ENCODE measurements around the gene CGB2.
"Not testable (repeated sequence)": the region's sequence is repeated elsewhere in the genome, so short reads cannot be mapped to it uniquely, and the experiment has no call there.

Gene CGB2

DNA sequence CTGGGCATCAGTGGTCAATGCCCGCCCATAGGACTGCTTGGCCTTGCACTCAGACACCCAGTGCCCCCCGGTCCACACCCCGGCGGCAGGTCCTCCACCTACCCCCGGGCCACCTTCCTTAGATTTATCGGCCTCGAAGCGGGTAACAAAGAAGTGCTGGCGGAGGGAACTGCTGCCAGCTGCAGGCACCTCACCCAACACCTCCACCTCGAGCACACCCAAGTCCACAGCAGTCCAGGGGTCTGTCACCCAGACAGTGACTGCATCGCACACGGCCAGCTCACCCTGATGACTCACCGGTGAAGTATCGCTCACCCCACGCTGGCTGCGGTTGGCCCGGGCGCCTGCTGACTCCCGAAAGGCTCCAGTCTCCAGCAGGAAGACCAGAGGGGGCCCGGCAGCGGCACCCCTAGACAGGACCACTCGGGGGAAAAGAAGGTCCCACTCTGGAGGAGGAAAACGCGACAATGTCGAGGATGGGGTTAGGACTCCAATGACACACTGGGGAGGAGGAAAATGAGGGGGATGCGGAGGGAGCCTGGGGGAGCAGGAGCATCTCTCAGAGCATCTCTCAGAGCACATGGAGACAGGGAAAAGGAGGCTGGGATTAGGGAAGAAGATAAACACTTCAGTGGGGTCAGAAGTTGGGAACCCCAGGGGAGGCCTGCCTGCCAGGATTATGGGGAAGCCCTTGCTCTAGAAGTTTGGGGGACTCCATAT, 7.0 kb downstream of the CGB2 start:
- DNase-seq: not testable (repeated sequence)

- not testable (repeated sequence) for DNase-seq
These were observed 8.0 kb downstream of the CGB2 start for GRCh38 chr19:49039736-49040135.

DNA sequence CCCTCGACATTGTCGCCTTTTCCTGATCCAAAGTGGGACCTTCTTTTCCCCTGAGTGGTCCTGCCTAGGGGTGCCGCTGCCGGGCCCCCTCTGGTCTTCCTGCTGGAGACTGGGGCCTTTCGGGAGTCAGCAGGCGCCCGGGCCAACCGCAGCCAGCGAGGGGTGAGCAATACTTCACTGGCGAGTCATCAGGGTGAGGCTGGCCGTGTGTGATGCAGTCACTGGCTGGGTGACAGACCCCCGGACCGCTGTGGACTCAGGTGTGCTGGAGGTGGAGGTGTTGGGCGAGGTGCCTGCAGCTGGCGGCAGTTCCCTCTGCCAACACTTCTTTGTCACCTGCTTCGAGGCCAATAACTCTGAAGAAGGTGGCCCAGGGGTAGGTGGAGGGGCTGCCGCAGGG, 10.5 kb downstream of the CGB2 start:
- no peak for DNase-seq

DNA sequence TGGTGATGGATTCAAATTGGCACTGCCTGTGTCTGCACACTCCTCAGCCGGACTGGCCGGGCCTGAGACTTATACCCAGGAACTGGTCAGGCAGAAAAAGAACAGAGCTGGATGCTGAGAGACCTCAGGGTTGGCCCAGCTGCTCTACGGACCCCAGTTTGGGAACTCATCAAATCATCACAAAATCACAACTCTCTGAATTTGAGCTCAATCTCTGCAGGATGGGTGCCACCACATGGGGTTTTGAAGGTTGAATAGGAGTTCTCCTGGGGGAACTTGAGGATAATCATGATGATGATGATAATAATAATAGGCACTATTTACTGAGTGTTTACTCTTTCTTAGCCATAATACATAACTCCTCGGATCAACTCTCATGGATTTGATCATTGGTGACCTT, 11.0 kb downstream of the CGB2 start:
- DNase-seq: not testable (repeated sequence)

GRCh38 chr19:49043548-49043947, 11.9 kb downstream of the CGB2 start, which contains the start of gene CGB5:
Gene CGB5 (plus strand): TSS chr19:49043848. CDS start chr19:49044210, 362 bp downstream.
- not testable (repeated sequence) for DNase-seq

- not testable (repeated sequence) for DNase-seq
These were observed 17.3 kb downstream of the CGB2 start, which contains the start of gene CGB8 for GRCh38 chr19:49049011-49049410. Gene CGB8 (minus strand): TSS chr19:49049111. CDS start chr19:49048739, 372 bp downstream.

DNA sequence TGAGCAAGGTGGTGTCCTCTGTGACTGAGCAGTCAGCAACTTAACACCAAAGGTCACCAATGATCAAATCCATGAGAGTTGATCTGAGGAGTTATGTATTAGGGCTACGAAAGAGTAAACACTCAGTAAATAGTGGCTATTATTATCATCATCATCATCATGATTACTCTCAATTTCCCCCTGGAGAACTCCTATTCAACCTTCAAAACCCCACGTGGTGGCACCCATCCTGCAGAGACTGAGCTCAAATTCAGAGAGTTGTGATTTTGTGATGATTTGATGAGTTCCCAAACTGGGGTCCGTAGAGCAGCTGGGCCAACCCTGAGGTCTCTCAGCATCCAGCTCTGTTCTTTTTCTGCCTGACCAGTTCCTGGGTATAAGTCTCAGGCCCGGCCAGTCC, 18.1 kb downstream of the CGB2 start:
- DNase-seq: not testable (repeated sequence)

DNA sequence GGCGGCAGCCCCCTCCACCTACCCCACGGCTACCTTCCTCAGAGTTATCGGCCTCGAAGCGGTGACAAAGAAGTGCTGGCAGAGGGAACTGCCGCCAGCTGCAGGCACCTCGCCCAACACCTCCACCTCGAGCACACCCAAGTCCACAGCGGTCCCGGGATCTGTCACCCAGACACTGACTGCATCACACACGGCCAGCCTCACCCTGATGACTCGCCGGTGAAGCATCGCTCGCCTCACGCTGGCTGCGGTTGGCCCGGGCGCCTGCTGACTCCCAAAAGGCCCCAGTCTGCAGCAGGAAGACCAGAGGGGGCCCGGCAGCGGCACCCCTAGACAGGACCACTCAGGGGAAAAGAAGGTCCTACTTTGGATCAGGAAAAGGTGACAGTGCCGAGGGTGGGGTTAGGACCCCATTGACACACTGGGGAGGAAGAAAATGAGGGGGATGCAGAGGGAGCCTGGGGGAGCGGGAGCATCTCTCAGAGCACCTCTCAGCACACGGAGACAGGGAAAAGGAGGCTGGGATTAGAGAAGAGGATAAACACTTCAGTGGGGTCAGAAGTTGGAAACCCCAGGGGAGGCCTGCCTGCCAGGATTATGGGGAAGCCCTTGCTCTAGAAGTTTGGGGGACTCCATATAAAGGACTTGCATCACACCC, 18.8 kb downstream of the CGB2 start:
- peak; percentile 71 for DNase-seq

DNA sequence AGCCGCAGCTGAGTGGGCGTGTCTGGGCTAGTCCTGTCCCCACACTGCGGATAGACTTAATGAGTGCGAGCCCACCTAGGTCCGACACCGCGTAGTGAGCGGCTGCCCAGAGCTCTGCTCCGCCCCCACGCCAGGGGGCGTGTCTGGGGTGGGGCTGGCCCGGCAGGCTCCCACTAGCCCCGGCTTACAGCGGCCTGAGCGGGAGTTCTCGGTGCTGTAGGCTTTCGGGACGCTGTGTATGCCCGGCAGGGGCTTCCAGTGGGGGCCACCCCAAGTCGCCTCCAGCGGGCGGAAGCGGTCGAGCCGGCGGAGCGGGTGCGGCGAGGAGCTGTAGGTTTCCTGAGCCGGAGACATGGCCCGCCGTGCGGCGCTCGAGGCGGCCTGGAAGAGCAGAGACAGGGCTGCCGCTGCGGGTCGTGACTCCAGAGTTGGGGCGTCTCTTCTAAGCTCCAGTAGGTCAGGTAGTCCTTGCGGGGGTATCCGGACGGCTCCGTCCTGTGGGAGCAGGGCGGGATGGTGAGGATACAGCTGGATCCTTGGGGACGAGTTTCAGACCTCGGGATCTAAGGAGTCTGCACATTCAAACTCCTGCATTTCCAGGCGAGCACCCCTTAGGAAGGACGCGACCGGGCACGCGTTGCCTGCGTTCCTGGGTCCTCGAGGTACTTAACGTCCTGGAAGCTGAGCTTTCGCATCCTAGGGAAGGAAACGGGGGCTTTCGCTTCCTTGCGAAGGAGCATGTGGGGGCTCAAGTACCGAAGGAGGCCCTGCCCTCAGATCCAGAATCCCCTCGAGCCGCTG, 24.6 kb downstream of the CGB2 start:
- DNase-seq: peak; percentile 86

- not testable (repeated sequence) for DNase-seq
These were observed 25.4 kb downstream of the CGB2 start for GRCh38 chr19:49056902-49057596.

GRCh38 chr19:49057636-49058234, 26.0 kb downstream of the CGB2 start, which contains the start of gene CGB7:
Gene CGB7 (minus strand): TSS chr19:49057749. CDS start chr19:49055375, 2,374 bp downstream.
- DNase-seq: no peak

GRCh38 chr19:49058562-49058961, 26.9 kb downstream of the CGB2 start:
- peak; percentile 36 for DNase-seq

DNA sequence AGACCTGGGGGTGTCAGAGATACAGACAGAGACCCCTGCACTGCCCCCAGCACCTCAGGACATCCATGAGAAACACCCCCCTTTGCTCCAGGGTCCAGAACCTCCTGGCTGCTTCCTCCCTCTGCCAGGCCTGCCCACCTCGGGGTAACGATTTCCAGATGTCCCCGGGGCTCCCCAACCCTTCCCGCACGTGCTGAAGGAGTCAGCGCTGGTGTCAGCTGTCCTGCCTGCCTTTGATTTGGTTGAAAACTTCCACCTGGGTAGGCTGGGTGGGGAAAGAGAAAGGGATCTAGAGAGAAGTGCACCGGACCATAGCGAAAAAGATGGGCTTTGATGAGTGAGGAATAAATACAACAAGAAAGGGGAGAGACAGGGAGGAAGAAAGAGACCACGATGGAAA, 27.4 kb downstream of the CGB2 start:
- DNase-seq: no peak

GRCh38 chr19:49061000-49061399, 29.3 kb downstream of the CGB2 start:
- DNase-seq: peak; percentile 2

GRCh38 chr19:49061445-49061844, 29.8 kb downstream of the CGB2 start:
- DNase-seq: peak; percentile 6

- peak; percentile 20 for DNase-seq
These were observed 32.4 kb downstream of the CGB2 start for GRCh38 chr19:49064029-49064629.

DNA sequence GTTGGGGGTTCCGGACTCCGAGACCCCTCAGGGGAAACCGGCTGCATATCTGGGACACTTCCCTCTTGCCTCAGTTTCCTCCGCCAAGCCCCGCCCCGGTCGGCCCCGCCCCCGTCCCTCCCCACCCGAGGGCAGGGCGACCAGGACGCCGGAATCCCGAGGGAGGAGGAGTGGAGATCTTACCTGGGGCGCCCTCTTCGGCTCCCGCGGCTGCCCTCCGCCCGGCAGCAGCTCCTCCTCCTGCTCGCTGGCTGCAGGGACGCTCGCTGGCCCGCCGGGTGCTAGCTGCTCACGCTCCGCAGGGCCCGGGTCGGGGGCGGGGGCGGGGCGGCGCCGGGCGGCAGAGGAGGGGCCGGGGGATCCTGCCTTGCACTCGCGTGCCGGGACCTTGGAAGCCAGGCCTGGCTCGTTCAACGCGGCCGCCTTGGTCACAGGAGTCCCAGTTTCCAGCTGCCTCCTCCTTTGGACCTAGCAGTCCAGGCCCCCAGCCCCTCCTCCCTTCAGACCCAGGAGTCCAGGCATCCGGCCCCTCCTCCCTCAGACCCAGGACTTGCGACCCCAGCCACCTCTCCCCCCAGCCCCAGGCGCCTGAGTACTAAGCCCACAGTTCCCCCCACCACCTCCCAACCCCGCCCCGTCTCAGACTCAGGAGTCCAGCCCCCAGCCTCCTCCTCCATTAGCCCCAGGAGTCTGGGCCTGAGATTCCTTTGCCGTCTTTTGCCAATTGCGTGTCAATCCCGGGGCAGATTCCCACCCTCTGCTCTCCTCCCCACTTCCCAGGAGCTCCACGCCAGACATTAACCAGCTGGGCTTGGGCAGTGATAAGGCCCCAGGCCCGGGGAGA, 33.3 kb downstream of the CGB2 start, which contains the start of gene NTF4:
NTF4 (minus strand) TSS at position 51 of the 844 bp plus-strand sequence. CDS start 2,821 bp downstream, outside the sequence.
- DNase-seq: peak; percentile 71

DNA sequence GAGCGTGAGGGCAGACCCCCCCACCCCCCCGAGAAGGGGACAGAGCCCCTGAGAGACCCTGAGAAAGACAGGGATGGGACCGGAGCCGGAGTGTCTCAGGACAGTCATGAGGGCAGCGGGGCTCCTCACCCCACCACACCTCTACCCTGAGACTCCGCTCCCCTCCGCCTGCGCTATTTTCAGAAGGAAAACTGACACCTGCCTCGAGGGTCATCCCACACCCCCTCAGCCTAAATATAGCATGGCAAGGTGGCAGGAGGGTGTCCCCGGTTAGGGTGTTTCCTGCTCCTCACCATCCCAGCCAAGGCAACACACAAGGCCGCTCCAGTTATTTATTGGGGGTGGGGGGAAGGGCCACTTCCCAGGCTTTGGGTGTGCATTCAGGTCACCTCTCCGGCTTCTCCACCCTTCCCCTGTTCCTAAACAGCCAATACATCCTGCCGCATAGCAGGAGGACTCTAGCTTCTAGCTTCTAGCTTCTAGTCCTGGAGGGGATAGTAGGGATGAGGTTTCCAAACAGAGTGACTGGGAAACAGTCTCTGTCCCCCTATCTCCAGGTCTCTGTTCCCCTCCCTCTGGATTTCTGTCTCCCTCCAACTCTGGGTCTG, 34.3 kb downstream of the CGB2 start:
- DNase-seq: no peak

GRCh38 chr19:49067554-49067953, 35.9 kb downstream of the CGB2 start:
- no peak for DNase-seq

DNA sequence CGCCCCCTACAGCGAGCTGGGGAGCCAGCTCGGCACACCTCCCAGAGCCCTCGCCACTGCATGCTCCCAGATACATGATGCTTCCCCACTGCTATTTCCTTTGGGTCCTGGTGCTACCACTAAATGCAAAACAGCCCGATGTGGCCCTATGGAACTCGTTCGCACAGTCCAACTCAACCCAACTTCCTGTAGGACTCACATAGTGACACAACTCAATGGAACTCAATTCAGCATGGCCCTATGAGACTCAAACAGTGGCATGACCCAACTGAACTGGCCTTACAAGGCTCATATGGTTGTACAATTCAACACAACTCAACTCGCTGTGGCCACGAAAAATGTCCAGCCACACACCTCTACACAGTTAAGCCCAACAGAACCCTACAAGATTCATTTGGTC, 37.3 kb downstream of the CGB2 start:
- DNase-seq: no peak

Measured in 8988T (cell line).